ENCODE results near the gene BCR. TPM values are rescaled to one million over a fixed set of nuclear protein-coding genes. Genes with fewer than 3 reads are reported as not detected.

Gene BCR
- total RNA-seq, 2 experiments from 2014 or later = 42.2 to 51.3 TPM

DNA sequence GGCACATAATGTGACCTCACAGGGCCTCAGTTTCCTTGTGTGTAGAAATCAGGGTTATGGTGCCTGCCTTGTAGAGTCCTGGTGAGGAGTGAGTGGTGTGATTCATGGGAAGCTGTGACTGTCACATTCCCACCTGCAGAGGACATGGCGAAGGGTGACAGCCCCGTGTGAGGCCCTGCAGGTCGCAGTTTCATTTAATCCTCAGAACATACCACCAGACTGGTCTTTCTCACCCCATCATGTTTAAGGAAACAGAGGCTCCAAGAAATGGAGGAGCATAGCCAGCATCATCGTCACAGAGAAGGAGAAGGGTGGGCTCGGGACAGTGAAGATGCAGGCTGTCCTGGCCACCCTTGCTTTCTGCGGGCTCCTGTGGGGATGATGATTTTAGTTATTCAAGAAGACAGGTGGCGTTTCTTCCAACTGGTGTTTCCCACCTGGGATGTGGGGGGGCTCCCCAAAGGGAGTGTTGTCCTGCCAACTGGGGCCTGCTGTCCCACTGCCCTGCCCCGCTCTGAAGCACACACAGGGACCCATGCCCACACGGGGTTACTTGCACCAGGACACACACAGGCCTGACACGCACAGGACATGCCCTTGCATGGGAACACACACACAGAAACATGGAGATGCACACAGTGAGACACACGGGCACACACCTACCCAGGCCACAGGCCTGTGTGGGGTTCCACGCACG is 100.2 kb downstream of the BCR start:
- POLR2A ChIA-PET = no interaction called here
- Histone ChIP-seq H3K36me3 (ENCODE audit: insufficient read depth, low read length) (peaks cover 31% of the 10 kb centered on the region), H4K20me1 (ENCODE audit: insufficient read depth, low read length) (no peaks in the 10 kb centered on the region), H3K27ac (ENCODE audit: low read depth, low read length, poor library complexity, severe bottlenecking) (no peak overlapping the region), H3K4me2 (ENCODE audit: low read length) (no peak overlapping the region), H3K9me3 (ENCODE audit: low read length) (no peaks in the 10 kb centered on the region), H3K9me2 (ENCODE audit: insufficient read depth, low read length) (no peaks in the 10 kb centered on the region), H3K79me2 (ENCODE audit: insufficient read depth, low read depth, low read length) (no peaks in the 10 kb centered on the region), H3K4me3 (ENCODE audit: low read depth, low read length, poor library complexity, severe bottlenecking) (no peak overlapping the region), H3K4me1 (ENCODE audit: insufficient read depth, low read length, poor library complexity, severe bottlenecking) (peaks cover 16% of the 10 kb centered on the region), H2AFZ (ENCODE audit: low read length) (no peak overlapping the region)
- BruUV-seq (replicated peaks) = no TSS peak
- CTCF ChIA-PET (ENCODE audit: unreplicated experiment) = no interaction called here
- DNase-seq (ENCODE audit: low spot score) = no peak
- TF ChIP-seq, protein P1, sequence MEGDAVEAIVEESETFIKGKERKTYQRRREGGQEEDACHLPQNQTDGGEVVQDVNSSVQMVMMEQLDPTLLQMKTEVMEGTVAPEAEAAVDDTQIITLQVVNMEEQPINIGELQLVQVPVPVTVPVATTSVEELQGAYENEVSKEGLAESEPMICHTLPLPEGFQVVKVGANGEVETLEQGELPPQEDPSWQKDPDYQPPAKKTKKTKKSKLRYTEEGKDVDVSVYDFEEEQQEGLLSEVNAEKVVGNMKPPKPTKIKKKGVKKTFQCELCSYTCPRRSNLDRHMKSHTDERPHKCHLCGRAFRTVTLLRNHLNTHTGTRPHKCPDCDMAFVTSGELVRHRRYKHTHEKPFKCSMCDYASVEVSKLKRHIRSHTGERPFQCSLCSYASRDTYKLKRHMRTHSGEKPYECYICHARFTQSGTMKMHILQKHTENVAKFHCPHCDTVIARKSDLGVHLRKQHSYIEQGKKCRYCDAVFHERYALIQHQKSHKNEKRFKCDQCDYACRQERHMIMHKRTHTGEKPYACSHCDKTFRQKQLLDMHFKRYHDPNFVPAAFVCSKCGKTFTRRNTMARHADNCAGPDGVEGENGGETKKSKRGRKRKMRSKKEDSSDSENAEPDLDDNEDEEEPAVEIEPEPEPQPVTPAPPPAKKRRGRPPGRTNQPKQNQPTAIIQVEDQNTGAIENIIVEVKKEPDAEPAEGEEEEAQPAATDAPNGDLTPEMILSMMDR (conservative IDR thresholded peaks at IDR 0.05; ENCODE audit: low read length) = no peak
- no peak for TF ChIP-seq EZH2phosphoT487 (IDR thresholded peaks at IDR 0.05; ENCODE audit: borderline replicate concordance, low read depth, low read length)
- intact Hi-C loops (cut with micrococcal nuclease; ENCODE audit: unreplicated experiment) = loop anchor here (1.0 to 5.0 kb wide), 2 partner anchors 102 to 323 kb away; no protein-coding TSS in a partner anchor

DNA sequence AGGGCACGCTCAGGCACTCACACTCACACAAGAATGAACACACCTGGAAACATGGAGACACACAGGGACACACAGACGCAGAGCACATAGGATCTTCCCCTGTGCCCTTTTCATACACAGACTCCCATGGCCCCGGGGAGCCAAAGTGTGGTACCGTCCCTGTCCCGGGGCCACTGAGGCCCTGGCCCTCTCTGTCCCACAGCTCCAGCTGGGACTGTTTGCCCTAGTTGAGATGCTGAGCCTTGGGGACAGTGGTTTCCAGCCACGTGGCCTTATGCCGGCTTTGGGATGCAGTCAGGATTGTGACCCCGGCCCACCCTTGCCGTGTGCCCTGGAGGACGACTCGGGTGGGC is 100.7 kb downstream of the BCR start:
- no peak for DNase-seq (ENCODE audit: low spot score)
- H3K27ac ChIP-seq (ENCODE audit: low read depth, low read length, poor library complexity, severe bottlenecking) = peak overlapping the region; percentile 5

DNA sequence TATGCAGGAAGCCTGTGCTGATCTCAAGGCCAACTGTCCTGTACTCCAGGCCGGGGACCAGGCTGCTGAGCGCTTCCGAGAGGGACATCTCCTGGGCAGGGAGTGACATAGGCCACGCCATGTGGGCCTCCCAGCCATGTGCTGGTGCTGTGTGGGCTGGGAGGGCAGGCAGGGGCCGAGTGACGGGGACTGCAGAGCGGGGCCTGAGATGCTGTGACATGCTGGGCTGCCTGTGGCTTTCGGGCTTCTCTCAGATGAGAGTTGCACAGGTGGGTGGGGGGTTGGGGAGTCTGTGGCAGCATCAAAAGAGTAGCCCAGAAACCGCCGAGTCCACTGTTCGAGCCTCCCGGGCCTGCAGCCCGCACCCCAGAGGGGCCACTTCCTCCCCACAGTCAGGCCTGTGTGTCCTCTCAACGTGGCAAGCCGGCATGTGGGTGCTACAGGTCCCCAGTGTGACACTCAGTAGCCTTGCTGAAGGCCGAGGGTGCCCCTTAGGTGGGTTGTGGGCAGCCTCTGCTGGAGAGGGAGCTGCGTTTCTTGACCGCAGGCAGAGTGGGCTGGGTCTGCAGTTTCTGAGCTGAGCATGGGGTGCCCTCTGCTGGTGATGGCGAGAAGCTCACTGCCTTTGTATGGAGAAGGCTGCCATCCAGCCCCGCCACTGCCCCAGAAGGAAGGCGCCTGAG is 101.2 kb downstream of the BCR start:
- CTCF ChIA-PET (ENCODE audit: unreplicated experiment) = interaction anchor here (0.6 to 1.9 kb wide), 4 partner anchors 76 to 107 kb away, joined by 3 to 10 read pairs (median 3); no protein-coding TSS in a partner anchor
- POLR2A ChIA-PET = interaction anchor here (0.6 kb wide), 1 partner anchor 16 kb away, joined by 3 read pairs; no protein-coding TSS in a partner anchor
- no peaks in the 10 kb centered on the region for H3K79me2 ChIP-seq (ENCODE audit: insufficient read depth, low read depth, low read length)
- H3K9me2 ChIP-seq (ENCODE audit: insufficient read depth, low read length) = no peaks in the 10 kb centered on the region
- intact Hi-C loops (cut with micrococcal nuclease; ENCODE audit: unreplicated experiment) = loop anchor here (1.0 to 5.0 kb wide), 2 partner anchors 103 to 324 kb away; no protein-coding TSS in a partner anchor
- peak; percentile 89 for DNase-seq (ENCODE audit: low spot score)
- H3K9me3 ChIP-seq (ENCODE audit: low read length) = no peaks in the 10 kb centered on the region
- no peak overlapping the region for H2AFZ ChIP-seq (ENCODE audit: low read length)
- no peaks in the 10 kb centered on the region for H4K20me1 ChIP-seq (ENCODE audit: insufficient read depth, low read length)
- H3K4me1 ChIP-seq (ENCODE audit: insufficient read depth, low read length, poor library complexity, severe bottlenecking) = peaks cover 16% of the 10 kb centered on the region
- H3K36me3 ChIP-seq (ENCODE audit: insufficient read depth, low read length) = peaks cover 31% of the 10 kb centered on the region; the same call in 1 of the 2 replicates
- peak overlapping the region; percentile 56 for H3K4me2 ChIP-seq (ENCODE audit: low read length)
- no TSS peak for BruUV-seq (replicated peaks)
- H3K4me3 ChIP-seq (ENCODE audit: low read depth, low read length, poor library complexity, severe bottlenecking) = no peak overlapping the region
- H3K27ac ChIP-seq (ENCODE audit: low read depth, low read length, poor library complexity, severe bottlenecking) = peak overlapping the region; percentile 5
- TF ChIP-seq, protein P1 (conservative IDR thresholded peaks at IDR 0.05; ENCODE audit: low read length) = peak; percentile 93
- TF ChIP-seq EZH2phosphoT487 (IDR thresholded peaks at IDR 0.05; ENCODE audit: borderline replicate concordance, low read depth, low read length) = no peak

More for the DNA sequence above, 100.7 kb downstream of the BCR start:
- peaks cover 16% of the 10 kb centered on the region for H3K4me1 ChIP-seq (ENCODE audit: insufficient read depth, low read length, poor library complexity, severe bottlenecking)
- CTCF ChIA-PET (ENCODE audit: unreplicated experiment) = interaction anchor here (1.9 kb wide), 1 partner anchor 102 kb away, joined by 10 read pairs; no protein-coding TSS in a partner anchor
- H3K36me3 ChIP-seq (ENCODE audit: insufficient read depth, low read length) = peaks cover 31% of the 10 kb centered on the region; the same call in 1 of the 2 replicates
- BruUV-seq (replicated peaks) = no TSS peak
- TF ChIP-seq EZH2phosphoT487 (IDR thresholded peaks at IDR 0.05; ENCODE audit: borderline replicate concordance, low read depth, low read length) = no peak
- H3K4me2 ChIP-seq (ENCODE audit: low read length) = peak overlapping the region; percentile 56
- H3K9me3 ChIP-seq (ENCODE audit: low read length) = no peaks in the 10 kb centered on the region
- H3K4me3 ChIP-seq (ENCODE audit: low read depth, low read length, poor library complexity, severe bottlenecking) = no peak overlapping the region
- intact Hi-C loops (cut with micrococcal nuclease; ENCODE audit: unreplicated experiment) = loop anchor here (1.0 to 5.0 kb wide), 2 partner anchors 103 to 324 kb away; no protein-coding TSS in a partner anchor
- H3K9me2 ChIP-seq (ENCODE audit: insufficient read depth, low read length) = no peaks in the 10 kb centered on the region
- H2AFZ ChIP-seq (ENCODE audit: low read length) = no peak overlapping the region
- no peaks in the 10 kb centered on the region for H3K79me2 ChIP-seq (ENCODE audit: insufficient read depth, low read depth, low read length)
- no peaks in the 10 kb centered on the region for H4K20me1 ChIP-seq (ENCODE audit: insufficient read depth, low read length)
- POLR2A ChIA-PET = interaction anchor here (0.6 kb wide), 1 partner anchor 16 kb away, joined by 3 read pairs; no protein-coding TSS in a partner anchor
